ENCODE measurements around the gene GTF2H2C.
"Not testable (repeated sequence)": the region's sequence is repeated elsewhere in the genome, so short reads cannot be mapped to it uniquely, and the experiment has no call there.

GTF2H2C gene

GRCh38 chr5:69559908-69560330, at the start of gene GTF2H2C:
GTF2H2C (plus strand) TSS chr5:69560191; CDS start chr5:69565133, 4,942 bp downstream.
- DNase-seq: not testable (repeated sequence)

GRCh38 chr5:69510694-69511093, 49.3 kb upstream of the GTF2H2C start:
- no peak for DNase-seq

DNA sequence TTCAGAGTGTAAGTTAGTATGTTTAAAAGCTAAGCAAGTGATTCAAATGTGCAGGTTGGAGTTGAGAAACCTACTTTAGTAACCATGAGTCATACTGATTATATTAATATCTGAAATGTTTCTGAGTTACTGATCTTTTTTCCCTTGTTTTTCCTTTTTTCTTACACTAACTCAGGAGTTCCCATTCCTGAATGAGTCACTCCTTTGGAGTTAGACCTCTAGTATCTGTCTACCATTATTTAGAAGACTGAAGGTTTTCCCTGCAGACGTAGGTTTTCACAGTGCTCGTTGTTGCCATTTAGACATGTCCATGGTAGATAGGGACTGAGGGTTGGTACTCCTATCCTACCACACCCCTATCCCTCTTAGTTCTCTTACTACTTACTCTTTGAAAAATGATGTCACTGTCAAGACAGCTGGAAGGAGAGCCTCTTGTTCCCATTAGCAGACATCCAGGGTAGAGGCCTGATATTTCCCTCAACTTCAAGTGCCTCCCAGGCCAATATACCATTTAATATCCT, 47.2 kb upstream of the GTF2H2C start:
- DNase-seq: no peak

DNA sequence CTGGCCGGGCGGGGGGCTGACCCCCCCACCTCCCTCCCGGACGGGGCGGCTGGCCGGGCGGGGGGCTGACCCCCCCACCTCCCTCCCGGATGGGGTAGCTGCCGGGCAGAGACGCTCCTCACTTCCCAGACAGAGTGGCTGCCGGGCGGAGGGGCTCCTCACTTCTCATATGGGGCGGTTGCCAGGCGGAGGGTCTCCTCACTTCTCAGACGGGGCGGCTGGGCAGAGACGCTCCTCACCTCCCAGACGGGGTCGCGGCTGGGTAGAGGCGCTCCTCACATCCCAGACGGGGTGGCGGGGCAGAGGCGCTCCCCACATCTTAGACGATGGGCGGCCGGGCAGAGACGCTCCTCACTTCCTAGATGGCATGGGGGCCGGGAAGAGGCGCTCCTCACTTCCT, 44.4 kb upstream of the GTF2H2C start:
- not testable (repeated sequence) for DNase-seq

DNA sequence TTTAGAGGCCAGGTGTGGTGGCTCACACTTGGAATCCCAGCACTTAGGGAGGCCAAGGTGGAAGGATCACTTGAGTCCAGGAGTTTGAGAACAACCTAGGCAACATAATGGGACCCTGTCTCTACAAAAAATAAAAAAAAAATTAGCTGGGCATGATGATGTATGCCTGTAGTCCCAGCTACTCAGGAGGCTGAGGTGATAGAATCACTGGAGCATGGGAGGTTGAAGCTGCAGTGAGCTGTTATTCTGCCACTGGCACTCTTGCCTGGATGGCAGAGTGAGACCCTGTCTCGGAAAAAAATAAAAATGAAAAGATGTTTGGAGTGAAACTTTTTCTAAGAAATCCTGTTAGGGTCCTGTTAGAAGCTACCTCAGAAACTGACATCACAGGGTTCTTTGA, 43.2 kb upstream of the GTF2H2C start:
- DNase-seq: no peak

- DNase-seq: peak in 1 of 2 experiments; percentile 22
These were observed 42.2 kb upstream of the GTF2H2C start for GRCh38 chr5:69517763-69518212.

- no peak for DNase-seq
These were observed 40.7 kb upstream of the GTF2H2C start for GRCh38 chr5:69519285-69519684.

DNA sequence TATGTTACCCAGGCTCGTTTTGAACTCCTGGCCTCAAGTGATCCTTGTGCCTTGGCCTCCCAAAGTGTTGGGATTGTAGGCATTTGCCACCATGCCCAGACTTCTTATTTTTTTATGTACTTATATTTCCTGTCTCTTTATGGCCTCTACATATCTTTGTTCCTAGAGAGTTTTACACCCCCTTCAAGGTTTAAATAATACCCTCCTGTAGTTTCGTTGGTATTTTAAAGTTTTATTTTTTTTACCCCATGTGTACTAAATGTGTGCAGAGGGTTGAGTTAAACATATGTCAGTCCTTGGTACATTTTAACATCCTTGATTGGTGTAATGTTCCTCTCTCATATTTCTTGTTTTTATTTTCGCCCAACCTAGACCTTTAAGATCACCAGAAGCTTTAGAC, 38.0 kb upstream of the GTF2H2C start:
- DNase-seq: no peak

- no peak for DNase-seq
These were observed 34.5 kb upstream of the GTF2H2C start for GRCh38 chr5:69525490-69525889.

DNA sequence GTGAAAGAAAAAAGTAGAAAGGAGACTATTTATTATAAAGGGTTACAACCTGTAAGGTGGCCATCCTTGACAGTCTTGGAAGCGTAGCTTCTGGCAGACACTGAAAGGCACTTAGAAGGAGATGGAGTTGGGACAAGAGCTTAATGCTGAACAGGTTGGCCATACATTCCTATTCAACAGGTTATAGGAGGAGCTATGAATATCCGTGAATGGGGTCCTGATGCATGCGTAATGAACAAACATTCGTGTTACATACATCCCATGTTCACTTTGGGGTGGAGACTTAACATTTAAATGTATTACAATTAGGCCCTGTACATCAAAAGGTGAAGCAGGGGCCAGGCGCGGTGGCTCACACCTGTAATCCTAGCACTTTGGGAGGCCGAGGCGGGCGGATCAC, 33.3 kb upstream of the GTF2H2C start:
- DNase-seq: no peak

- DNase-seq: no peak
These were observed 32.7 kb upstream of the GTF2H2C start for GRCh38 chr5:69527128-69527770.

- no peak for DNase-seq
These were observed 32.0 kb upstream of the GTF2H2C start for GRCh38 chr5:69528035-69528434.

GRCh38 chr5:69528609-69529008, 31.4 kb upstream of the GTF2H2C start:
- DNase-seq: no peak

GRCh38 chr5:69530561-69531405, 29.2 kb upstream of the GTF2H2C start:
- DNase-seq: no peak

DNA sequence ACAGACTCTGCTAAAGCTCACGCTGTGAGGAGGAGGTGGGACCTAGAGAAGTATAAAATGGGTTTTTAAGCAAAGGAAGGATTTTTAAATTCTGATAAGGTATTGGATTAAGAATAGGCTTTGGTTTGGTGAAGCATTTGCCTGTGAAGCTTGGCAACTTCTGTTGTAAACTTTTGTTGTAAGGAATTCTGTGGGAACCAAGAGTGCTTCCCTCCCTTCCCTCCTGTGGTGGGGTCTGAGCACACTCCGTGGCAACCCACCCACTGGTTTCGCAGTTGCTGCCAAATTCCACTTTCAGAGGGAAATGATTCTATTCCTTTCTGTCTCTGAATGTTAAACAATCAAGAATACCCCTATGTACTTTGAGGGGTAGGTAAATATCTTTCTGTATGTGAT, 28.6 kb upstream of the GTF2H2C start:
- no peak for DNase-seq

- not testable (repeated sequence) for DNase-seq
These were observed 22.1 kb upstream of the GTF2H2C start for GRCh38 chr5:69537911-69538310.

DNA sequence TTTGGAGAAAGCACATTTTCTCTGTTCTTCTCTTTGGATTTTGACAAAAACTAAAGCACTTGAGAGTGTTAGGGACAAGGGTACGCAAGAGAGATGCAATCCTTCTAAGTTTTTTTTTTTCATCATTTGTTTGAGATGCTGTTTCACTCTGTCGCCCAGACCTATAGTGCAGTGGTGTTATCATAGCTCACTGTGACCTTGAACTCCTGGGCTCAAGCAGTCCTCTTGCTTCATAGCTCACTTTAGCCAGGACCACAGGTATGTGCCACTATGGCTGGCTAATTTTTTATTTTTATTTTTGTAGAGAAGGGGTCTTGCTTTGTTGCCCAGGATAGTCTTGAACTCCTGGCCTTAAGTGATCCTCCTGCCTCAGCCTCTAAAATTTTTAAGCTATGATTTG, 21.3 kb upstream of the GTF2H2C start:
- DNase-seq: not testable (repeated sequence)

GRCh38 chr5:69541347-69541746, 18.6 kb upstream of the GTF2H2C start:
- DNase-seq: not testable (repeated sequence)

DNA sequence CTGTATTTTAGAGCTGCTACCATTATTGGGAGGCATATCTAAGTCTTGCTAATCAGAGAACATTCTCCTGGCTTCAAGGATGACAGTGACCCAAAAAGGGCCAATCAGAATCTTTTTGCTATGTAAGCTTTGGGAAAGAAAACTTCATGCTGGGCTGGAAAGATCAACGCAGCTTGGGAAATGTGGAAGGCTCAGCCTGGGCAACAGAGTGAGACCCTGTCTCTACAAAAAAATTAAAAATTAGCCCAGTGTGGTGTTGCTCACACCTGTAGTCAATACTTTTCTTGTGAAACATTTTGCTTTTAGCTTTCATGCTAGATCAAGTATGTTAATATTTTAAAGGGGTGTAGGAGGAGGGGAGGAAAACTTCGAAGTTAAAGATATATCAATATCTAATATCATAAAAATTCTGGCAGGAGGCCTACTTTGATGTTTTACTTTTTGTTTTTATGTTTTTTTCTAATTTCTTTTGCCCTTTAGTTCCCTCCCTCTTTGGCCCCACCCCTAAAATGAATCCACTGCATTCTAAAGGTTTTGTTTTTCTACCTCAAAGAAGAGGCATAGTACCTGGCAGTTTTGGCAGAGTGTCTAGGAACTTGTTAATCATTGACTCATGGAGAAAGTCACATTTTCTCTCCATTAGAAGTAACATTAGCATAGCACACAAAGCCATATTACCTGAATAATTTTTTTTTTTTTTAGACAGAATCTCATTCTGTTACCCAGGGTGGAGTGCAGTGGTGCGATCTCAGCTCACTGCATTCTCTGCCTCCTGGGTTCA, 17.0 kb upstream of the GTF2H2C start:
- DNase-seq: not testable (repeated sequence)

- not testable (repeated sequence) for DNase-seq
These were observed 15.4 kb upstream of the GTF2H2C start for GRCh38 chr5:69544602-69545001.

GRCh38 chr5:69560587-69561431, 818 bp downstream of the GTF2H2C start:
- DNase-seq: not testable (repeated sequence)

GRCh38 chr5:69566172-69566571, 6.2 kb downstream of the GTF2H2C start:
- not testable (repeated sequence) for DNase-seq
